HFFc6 (cell line): Measurements from ENCODE around the gene ZMYND10. TPM values are rescaled to one million over a fixed set of nuclear protein-coding genes. Genes with fewer than 3 reads are reported as not detected.

Experiments used
- DNase-seq: peaks from one replicate; pipeline ENCODE4 v3.0.0-alpha.2; 2018
- H3K27ac Mint-ChIP-seq: 2 replicates; pipeline ENCODE4 v1.8.0; 2020; ENCODE audit warnings: mild to moderate bottlenecking, mixed read lengths
- H3K27me3 Mint-ChIP-seq: 2 replicates; pipeline ENCODE4 v1.8.0; 2021; ENCODE audit warnings: mild to moderate bottlenecking, moderate library complexity, mixed read lengths; ENCODE audit not compliant: insufficient read depth
- H3K36me3 Mint-ChIP-seq: 2 replicates; pipeline ENCODE4 v1.8.0; 2021; ENCODE audit warnings: low read depth, mixed read lengths
- H3K4me1 Mint-ChIP-seq: 2 replicates; pipeline ENCODE4 v1.8.0; 2020; ENCODE audit warnings: low read depth, mixed read lengths
- H3K4me3 Mint-ChIP-seq: 2 replicates; pipeline ENCODE4 v1.8.0; 2020; ENCODE audit warnings: mild to moderate bottlenecking, moderate library complexity, mixed read lengths
- H3K9me3 Mint-ChIP-seq: 2 replicates; pipeline ENCODE4 v1.8.0; 2020; ENCODE audit warnings: mild to moderate bottlenecking, mixed read lengths
- CTCF ChIP-seq: fragments of 200-600 bp; sonication (generic); IDR thresholded peaks from 2 replicates; pipeline ENCODE4 v1.5.0; 2021; ENCODE audit warnings: antibody characterized with exemption, mild to moderate bottlenecking
- total RNA-seq, 6 experiments: library from RNA; stranded (reverse); fragmentation: NEBNext Ultra II Directional; extraction: Animal tissue kit (Norgen Biotek cat#: 25700); gene quantifications; 2 replicates in 1 of 6; 3 replicates in 5 of 6; pipeline ENCODE4 v1.2.3, GENCODE V29; 2021

ZMYND10 gene
- total RNA-seq, 6 experiments from 2014 or later = 0.78 to 1.3 (median 0.83) TPM; not detected in 1

GRCh38 chr3:50319181-50319893 is 26.2 kb downstream of the ZMYND10 start:
- Mint-ChIP-seq H3K27ac (no peak overlapping the region), H3K27me3 (peaks cover 2% of the 10 kb centered on the region), H3K4me3 (0 out of 2 replicates have a peak overlapping the region, but pooled peaks have one; percentile 20), H3K36me3 (peaks cover 12% of the 10 kb centered on the region), H3K4me1 (peaks cover 21% of the 10 kb centered on the region), H3K9me3 (no peaks in the 10 kb centered on the region)
- no peak for TF ChIP-seq CTCF
- no peak for DNase-seq

- Mint-ChIP-seq H3K4me3 (no peak overlapping the region), H3K36me3 (peaks cover 12% of the 10 kb centered on the region), H3K27ac (no peak overlapping the region), H3K9me3 (no peaks in the 10 kb centered on the region), H3K27me3 (peaks cover 2% of the 10 kb centered on the region), H3K4me1 (peaks cover 27% of the 10 kb centered on the region)
- no peak for TF ChIP-seq CTCF
- DNase-seq = no peak
These were observed 26.9 kb downstream of the ZMYND10 start for GRCh38 chr3:50318615-50319014.

GRCh38 chr3:50318163-50318562 is 27.4 kb downstream of the ZMYND10 start:
- H3K4me1 Mint-ChIP-seq = peaks cover 28% of the 10 kb centered on the region
- no peak for TF ChIP-seq CTCF
- DNase-seq = no peak
- H3K36me3 Mint-ChIP-seq = peaks cover 12% of the 10 kb centered on the region
- H3K4me3 Mint-ChIP-seq = no peak overlapping the region
- H3K9me3 Mint-ChIP-seq = no peaks in the 10 kb centered on the region
- H3K27ac Mint-ChIP-seq = no peak overlapping the region
- H3K27me3 Mint-ChIP-seq = peaks cover 2% of the 10 kb centered on the region

- Mint-ChIP-seq H3K4me1 (peaks cover 28% of the 10 kb centered on the region), H3K4me3 (no peak overlapping the region), H3K27ac (no peak overlapping the region), H3K27me3 (peaks cover 2% of the 10 kb centered on the region), H3K36me3 (peaks cover 12% of the 10 kb centered on the region), H3K9me3 (no peaks in the 10 kb centered on the region)
- no peak for TF ChIP-seq CTCF
- DNase-seq = no peak
These were observed 28.2 kb downstream of the ZMYND10 start for GRCh38 chr3:50317300-50317699.

GRCh38 chr3:50316657-50317242 is 28.8 kb downstream of the ZMYND10 start:
- Mint-ChIP-seq H3K4me1 (peaks cover 28% of the 10 kb centered on the region), H3K9me3 (no peaks in the 10 kb centered on the region), H3K27me3 (peaks cover 2% of the 10 kb centered on the region), H3K4me3 (no peak overlapping the region), H3K27ac (no peak overlapping the region; the same call in 1 of the 2 replicates), H3K36me3 (peaks cover 12% of the 10 kb centered on the region)
- no peak for TF ChIP-seq CTCF
- DNase-seq = no peak
